SW480 (cell line): ENCODE data around the gene CAMTA2.
"Not testable (repeated sequence)": the region's sequence is repeated elsewhere in the genome, so short reads cannot be mapped to it uniquely, and the experiment has no call there.

ENCODE experiments used
- DNase-seq: peaks from one replicate; pipeline ENCODE4 v3.0.0-alpha.2; 2016; ENCODE audit warnings: low spot score

The CAMTA2 gene

DNA sequence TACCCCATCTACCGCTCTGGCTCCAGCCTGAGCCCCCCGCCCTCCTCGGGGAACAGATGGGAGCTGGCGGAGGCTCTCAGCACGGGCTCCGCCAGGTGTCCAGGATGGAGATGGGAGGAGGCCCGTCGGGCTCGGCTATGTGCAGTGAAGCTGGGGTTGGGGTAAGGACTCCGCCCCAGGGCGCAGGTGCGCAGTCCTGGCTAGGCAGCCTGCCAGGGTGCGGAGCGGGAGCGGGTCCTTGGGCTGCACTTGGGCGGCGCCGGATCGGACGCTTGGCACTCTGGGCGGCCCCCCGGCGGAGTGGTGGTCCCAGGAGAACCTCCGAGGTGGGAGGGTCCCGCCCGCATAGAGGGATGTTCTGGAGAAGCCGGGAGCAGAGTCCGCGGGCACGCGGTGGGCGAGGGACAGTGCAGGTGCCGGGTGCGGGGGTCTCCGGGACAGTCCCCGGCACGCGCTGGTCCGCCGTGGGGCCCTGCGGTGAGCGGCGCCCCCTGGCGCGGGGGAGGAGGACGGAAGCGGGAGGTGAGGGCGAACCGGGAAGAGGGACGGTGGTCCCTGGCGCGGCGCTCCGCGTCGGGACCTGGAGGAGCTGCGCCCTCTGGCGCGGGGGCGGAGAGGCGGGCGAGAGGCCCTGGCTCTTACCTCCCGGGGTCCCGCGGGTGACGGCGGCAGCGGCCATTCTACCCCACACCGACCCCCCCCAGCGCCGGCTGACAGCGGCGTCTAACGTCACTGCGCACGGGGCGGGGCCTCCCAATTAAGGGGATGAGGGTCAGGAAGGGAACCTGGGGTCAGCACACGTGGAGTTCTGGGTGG lies at the start of gene CAMTA2:
Gene CAMTA2 (minus strand): TSS at position 725 of the 816 bp plus-strand sequence. CDS start 1,453 bp downstream, outside the sequence.
- peak; percentile 74 for DNase-seq

- no peak for DNase-seq
Observed at GRCh38 chr17:5035315-5035714, 47.8 kb upstream of the CAMTA2 start, which contains the start of gene SLC52A1. Gene SLC52A1 (minus strand): TSS chr17:5035426. CDS start chr17:5034606, 820 bp downstream.

DNA sequence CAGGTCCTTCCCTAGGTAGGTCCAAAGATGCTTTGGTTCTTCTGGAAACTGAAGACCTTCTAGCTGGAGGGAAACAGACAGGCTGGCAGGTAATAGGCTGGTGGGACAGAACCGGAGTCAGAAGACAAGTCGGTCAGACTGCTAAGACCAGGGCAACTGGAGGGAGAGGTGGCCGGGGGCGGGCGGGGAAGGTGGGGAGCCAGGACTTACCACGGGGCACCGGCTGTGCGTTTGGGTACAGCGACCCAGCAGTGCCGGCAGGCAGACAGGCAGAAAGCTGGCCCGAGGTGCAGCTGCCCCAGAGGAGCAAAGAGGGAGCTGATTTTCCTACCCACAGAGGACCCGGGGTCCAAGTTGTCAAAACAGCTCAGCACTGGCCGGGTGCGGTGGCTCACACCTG lies 47.2 kb upstream of the CAMTA2 start:
- DNase-seq, result no peak

DNA sequence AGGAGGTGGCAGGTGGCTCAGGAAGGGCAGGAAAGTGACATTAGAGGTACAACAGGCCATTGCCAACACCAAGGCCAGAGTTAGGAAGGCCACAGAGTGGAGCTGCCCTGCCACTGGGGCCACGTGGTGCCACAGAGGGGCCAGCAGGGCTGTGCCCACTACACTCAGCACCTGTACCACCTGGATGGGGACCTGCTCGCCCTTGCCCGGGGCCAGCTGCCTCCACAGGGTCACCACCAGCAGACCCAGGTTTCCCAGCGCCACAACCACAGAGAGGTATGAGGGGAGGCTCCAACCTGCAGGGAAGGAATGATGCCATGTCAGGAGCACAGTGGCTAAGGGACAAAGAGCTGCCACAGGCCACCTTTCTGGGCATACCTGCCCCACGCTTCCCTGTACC lies 46.6 kb upstream of the CAMTA2 start:
- no peak for DNase-seq

DNA sequence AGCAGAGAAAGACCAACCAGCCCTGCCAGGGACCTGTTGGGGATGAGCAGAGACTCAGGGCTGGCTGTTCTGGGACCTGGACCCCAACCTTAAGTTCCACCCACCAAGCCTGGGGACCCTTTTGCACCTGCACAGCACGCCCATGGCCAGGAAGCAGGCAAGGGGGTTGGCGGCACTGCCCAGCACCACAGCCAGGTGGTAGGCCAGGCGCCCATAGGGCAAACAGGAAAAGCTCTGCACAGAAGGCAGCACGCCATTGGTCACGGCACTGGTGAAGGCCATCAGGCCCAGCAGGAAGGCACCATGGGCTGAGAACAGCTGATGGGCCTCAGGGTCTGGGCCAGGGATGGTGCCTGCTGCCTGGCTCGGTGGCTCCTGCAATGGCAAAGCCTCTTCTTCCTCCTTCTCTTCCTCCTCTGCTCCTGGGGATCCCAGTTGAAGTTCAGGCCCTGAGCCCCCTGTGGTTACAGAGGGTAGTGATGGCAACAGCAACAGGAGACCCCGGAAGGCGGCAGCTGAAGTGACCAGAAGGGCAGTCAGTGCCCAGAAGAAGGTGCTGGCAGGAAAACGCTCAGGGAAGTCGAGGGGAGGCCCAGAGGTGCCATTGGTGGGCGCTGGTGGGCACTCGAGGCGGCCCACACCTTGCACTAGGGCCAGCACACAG lies 46.0 kb upstream of the CAMTA2 start:
- DNase-seq, result no peak

- DNase-seq, result no peak
Observed at GRCh38 chr17:5032865-5033264, 45.4 kb upstream of the CAMTA2 start.

GRCh38 chr17:5031365-5032082 lies 44.0 kb upstream of the CAMTA2 start:
- DNase-seq, result peak; percentile 61

DNA sequence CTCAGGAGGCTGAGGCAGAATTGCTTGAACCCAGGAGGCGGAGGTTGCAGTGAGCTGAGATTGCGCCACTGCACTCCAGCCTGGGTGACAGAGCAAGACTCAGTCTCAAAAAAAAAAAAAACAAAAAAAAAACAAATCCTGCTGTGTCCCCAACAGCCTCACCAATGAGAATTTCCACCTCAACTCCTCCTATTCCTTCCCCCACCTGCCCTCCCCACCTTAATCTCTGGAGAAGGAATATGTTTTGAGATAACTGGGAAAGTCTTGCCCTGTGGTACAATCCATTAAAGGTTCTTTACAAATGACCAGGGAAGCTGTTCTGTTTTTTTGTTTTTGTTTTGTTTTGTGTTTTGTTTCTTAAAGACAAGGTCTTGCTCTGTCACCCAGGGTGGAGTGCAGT lies 42.7 kb upstream of the CAMTA2 start:
- not testable (repeated sequence) for DNase-seq

GRCh38 chr17:5027916-5028315 lies 40.4 kb upstream of the CAMTA2 start:
- DNase-seq, result no peak

- DNase-seq, result no peak
Observed at GRCh38 chr17:5027299-5027698, 39.8 kb upstream of the CAMTA2 start.

DNA sequence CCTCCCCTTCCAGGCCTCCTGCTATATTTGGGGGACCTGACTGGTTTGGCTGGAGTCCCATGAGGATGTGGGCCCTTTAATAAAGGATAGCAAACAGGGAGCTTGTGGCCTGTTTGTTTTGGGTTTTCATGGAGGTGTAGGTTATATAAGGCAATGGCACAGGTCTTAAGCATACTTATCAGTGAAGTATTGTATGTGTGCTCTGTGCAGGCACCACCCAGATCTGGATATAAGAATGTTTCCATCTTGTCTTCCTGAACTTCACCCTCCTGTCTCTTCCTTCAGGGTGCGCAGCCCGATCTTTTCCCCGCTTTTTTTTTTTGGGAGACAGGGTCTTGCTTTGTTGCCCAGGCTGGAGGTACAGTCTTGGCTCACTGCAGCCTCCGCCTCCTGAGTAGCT lies 37.1 kb upstream of the CAMTA2 start:
- no peak for DNase-seq

DNA sequence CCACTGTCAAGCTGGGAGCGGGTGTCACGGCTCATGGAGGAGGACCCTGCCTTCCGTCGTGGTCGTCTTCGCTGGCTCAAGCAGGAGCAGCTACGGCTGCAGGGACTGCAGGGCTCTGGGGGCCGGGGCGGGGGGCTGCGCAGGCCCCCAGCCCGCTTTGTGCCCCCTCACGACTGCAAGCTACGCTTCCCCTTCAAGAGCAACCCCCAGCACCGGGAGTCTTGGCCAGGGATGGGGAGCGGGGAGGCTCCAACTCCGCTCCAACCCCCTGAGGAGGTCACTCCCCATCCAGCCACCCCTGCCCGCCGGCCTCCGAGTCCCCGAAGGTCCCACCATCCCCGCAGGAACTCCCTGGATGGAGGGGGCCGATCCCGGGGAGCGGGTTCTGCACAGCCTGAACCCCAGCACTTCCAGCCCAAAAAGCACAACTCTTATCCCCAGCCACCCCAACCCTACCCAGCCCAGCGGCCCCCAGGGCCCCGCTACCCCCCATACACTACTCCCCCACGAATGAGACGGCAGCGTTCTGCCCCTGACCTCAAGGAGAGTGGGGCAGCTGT lies 36.2 kb upstream of the CAMTA2 start:
- no peak for DNase-seq

DNA sequence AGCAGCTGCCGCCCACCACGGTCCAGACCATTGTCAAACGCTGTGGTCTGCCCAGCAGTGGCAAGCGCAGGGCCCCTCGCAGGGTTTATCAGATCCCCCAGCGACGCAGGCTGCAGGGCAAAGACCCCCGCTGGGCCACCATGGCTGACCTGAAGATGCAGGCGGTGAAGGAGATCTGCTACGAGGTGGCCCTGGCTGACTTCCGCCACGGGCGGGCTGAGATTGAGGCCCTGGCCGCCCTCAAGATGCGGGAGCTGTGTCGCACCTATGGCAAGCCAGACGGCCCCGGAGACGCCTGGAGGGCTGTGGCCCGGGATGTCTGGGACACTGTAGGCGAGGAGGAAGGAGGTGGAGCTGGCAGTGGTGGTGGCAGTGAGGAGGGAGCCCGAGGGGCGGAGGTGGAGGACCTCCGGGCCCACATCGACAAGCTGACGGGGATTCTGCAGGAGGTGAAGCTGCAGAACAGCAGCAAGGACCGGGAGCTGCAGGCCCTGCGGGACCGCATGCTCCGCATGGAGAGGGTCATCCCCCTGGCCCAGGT lies 34.8 kb upstream of the CAMTA2 start:
- no peak for DNase-seq

DNA sequence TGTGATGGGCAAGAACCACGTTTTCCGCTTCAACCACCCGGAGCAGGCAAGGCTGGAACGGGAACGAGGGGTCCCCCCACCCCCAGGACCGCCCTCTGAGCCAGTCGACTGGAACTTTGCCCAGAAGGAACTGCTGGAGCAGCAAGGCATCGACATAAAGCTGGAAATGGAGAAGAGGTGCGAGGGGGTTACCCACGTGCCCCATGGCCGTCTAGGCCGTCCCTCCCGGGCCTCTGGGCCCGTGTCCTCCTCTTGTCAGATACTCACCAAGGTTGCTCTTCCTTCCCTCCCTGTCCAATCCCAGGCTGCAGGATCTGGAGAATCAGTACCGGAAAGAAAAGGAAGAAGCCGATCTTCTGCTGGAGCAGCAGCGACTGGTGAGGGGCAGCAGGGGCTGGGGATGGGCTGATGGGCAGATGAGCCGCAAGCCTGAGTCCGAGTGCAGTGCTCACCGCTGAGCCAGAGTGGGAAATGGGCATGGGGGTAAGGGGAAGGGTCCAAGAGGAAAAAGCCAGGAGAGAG lies 33.1 kb upstream of the CAMTA2 start:
- no peak for DNase-seq

DNA sequence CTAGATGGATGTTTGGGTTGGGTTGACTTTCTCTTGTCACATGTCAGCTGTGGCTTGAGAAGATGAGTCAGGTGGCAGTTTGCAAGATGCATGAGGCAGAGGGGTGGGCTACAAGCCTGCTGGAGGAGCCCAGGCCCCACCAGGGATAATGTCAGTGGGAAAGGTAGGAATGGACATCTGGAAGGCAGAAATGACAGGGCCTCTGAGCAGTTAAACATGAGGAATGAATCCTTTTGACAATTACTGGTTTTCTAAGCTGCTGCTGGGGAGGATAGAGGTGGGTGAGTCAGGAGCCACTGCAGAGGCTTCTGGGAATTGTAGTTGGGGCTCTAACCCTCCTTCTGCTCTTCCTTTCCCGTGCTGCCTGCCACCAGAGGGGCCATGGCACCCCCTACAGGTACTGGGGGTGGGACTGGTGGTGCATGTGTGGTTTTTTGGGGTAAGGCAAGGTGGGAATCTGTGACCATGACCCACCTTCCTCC lies 32.0 kb upstream of the CAMTA2 start:
- DNase-seq, result no peak

GRCh38 chr17:5014357-5014756 lies 26.9 kb upstream of the CAMTA2 start:
- no peak for DNase-seq

- no peak for DNase-seq
Observed at GRCh38 chr17:5011928-5012327, 24.5 kb upstream of the CAMTA2 start.

DNA sequence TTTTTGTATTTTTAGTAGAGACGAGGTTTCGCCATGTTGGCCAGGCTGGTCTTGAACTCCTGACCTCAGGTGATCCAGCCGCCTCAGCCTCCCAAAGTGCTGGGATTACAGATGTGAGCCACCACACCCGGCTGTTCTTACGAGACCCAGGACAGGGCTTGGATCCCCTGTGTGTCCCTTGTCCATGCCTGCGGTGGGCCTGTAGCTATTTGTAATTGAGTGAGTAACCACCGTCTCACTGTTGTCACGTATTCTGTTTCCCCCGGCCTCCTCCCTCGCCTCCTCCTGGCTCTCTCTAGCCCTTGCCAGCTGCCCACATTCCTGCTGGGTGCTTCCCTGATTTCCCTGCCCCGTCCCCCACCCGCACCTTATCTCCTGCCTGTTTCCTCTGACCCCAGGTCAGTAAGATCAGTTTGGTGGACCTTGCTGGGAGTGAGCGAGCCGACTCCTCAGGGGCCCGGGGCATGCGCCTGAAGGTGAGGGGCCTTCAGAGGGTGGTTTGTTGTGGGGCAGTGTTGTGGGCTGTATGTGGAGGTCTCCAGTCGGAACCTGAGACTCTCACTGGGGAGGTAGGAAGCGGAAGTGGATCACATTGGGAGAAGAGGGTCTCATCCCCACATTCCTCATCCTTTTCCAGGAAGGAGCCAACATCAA lies 15.9 kb upstream of the CAMTA2 start:
- DNase-seq, result no peak

- DNase-seq, result no peak
Observed at GRCh38 chr17:5002121-5002788, 14.8 kb upstream of the CAMTA2 start.

- no peak for DNase-seq
Observed at GRCh38 chr17:5000237-5000639, 12.8 kb upstream of the CAMTA2 start.
